Measurements from ENCODE around the gene BCL2L2.

- TF ChIP-seq EZH2 (IDR thresholded peaks at IDR 0.05; ENCODE audit: low read length, unreplicated experiment): no peak
- no peak for TF ChIP-seq CTCF (conservative IDR thresholded peaks at IDR 0.05; ENCODE audit: low read depth, low read length)
Measured at GRCh38 chr14:23285530-23286019, 21.1 kb upstream of the BCL2L2 start.
